Measurements from ENCODE around the gene SGTA.

DNA sequence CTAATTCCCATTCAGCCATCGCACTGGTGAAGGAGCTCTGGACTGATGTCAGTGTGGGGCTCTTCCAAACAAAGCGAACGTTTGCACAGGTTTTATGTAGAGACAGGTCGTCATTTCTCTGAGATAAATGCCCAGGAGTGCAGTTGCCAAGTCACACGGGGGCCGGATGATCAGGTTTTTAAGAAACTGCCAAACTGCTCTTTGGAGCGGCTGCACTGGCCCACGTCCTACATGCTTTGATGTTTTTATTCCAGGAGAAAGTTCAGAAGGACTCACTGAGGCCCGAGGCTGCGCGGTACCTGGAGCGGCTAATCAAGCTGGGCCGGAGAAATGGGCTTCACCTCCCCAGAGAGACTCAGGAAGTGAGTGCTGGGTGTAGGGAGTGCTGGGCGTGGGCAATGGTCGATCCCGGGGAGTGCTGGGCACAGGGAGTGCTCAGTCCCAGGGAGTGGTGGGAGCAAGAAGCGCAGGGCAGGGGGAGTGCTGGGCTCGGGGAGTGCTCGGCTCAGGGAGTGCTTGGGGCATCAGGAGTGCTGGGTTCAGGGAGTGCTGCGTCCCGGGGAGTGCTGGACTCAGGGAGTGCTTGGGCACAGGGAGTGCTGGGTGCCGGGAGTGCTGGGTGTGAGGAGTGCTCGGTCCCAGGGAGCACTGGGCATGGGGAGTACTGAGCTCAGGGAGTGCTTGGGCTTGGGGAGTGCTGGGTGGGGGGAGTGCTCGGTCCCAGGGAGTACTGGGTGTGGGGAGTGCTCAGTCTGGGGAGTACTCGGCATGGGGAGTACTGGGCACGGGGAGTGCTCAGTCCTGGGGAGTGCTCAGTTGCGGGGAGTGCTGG is 13.0 kb upstream of the SGTA start:
- TF ChIP-seq, protein P1, sequence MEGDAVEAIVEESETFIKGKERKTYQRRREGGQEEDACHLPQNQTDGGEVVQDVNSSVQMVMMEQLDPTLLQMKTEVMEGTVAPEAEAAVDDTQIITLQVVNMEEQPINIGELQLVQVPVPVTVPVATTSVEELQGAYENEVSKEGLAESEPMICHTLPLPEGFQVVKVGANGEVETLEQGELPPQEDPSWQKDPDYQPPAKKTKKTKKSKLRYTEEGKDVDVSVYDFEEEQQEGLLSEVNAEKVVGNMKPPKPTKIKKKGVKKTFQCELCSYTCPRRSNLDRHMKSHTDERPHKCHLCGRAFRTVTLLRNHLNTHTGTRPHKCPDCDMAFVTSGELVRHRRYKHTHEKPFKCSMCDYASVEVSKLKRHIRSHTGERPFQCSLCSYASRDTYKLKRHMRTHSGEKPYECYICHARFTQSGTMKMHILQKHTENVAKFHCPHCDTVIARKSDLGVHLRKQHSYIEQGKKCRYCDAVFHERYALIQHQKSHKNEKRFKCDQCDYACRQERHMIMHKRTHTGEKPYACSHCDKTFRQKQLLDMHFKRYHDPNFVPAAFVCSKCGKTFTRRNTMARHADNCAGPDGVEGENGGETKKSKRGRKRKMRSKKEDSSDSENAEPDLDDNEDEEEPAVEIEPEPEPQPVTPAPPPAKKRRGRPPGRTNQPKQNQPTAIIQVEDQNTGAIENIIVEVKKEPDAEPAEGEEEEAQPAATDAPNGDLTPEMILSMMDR (IDR thresholded peaks at IDR 0.05; ENCODE audit: control extremely low read depth in 1 of 3, insufficient read depth in 1 of 3, low read depth in 1 of 3, low read length in 3 of 3): no peak
- TF ChIP-seq, protein P2, sequence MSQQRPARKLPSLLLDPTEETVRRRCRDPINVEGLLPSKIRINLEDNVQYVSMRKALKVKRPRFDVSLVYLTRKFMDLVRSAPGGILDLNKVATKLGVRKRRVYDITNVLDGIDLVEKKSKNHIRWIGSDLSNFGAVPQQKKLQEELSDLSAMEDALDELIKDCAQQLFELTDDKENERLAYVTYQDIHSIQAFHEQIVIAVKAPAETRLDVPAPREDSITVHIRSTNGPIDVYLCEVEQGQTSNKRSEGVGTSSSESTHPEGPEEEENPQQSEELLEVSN (IDR thresholded peaks at IDR 0.05): no peak
- no peak for TF ChIP-seq SUZ12 (IDR thresholded peaks at IDR 0.05; ENCODE audit: low read length)
- TF ChIP-seq, protein P3, sequence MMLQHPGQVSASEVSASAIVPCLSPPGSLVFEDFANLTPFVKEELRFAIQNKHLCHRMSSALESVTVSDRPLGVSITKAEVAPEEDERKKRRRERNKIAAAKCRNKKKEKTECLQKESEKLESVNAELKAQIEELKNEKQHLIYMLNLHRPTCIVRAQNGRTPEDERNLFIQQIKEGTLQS (IDR thresholded peaks at IDR 0.05; ENCODE audit: insufficient read depth, low read depth, low read length): no peak
- TF ChIP-seq RAD21 (IDR thresholded peaks at IDR 0.05 in 1 of 2, conservative IDR thresholded peaks at IDR 0.05 in 1 of 2; ENCODE audit: low read depth in 2 of 2, low read length in 2 of 2): no peak
- no peak for TF ChIP-seq BRCA1 (IDR thresholded peaks at IDR 0.05; ENCODE audit: low read depth, low read length)
- no peak for TF ChIP-seq POLR2A (IDR thresholded peaks at IDR 0.05; ENCODE audit: control extremely low read depth in 1 of 2, low read depth in 2 of 2, low read length in 2 of 2)
- TF ChIP-seq TEAD4 (IDR thresholded peaks at IDR 0.05; ENCODE audit: low read depth, low read length): no peak
- no peak for TF ChIP-seq SRF (IDR thresholded peaks at IDR 0.05; ENCODE audit: low read depth, low read length)
- TF ChIP-seq MAFK (IDR thresholded peaks at IDR 0.05; ENCODE audit: low read depth, low read length): no peak
- no peak for TF ChIP-seq SP1 (IDR thresholded peaks at IDR 0.05; ENCODE audit: low read depth, low read length)
- TF ChIP-seq, protein P4, sequence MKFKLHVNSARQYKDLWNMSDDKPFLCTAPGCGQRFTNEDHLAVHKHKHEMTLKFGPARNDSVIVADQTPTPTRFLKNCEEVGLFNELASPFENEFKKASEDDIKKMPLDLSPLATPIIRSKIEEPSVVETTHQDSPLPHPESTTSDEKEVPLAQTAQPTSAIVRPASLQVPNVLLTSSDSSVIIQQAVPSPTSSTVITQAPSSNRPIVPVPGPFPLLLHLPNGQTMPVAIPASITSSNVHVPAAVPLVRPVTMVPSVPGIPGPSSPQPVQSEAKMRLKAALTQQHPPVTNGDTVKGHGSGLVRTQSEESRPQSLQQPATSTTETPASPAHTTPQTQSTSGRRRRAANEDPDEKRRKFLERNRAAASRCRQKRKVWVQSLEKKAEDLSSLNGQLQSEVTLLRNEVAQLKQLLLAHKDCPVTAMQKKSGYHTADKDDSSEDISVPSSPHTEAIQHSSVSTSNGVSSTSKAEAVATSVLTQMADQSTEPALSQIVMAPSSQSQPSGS (IDR thresholded peaks at IDR 0.05; ENCODE audit: low read length): no peak
- TF ChIP-seq, protein P5, sequence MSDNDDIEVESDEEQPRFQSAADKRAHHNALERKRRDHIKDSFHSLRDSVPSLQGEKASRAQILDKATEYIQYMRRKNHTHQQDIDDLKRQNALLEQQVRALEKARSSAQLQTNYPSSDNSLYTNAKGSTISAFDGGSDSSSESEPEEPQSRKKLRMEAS (IDR thresholded peaks at IDR 0.05): no peak
- TF ChIP-seq RNF2 (IDR thresholded peaks at IDR 0.05; ENCODE audit: borderline replicate concordance, low read depth, low read length, missing control alignments, poor library complexity, severe bottlenecking): no peak

Measured in H1 (cell line).